Measurements from ENCODE around the gene PNO1. TPM values are rescaled to one million over a fixed set of nuclear protein-coding genes. Genes with fewer than 3 reads are reported as not detected.

PNO1 gene
- total RNA-seq, 3 donors from 2014 or later, result 5.1 to 12.3 (median 7.9) TPM

- TF ChIP-seq CTCF (IDR thresholded peaks at IDR 0.05), result no peak
- Histone ChIP-seq H3K4me1 (ENCODE audit: low read depth) (no peaks in the 10 kb centered on the region), H3K4me3 (no peak overlapping the region), H3K9me3 (no peaks in the 10 kb centered on the region), H3K36me3 (ENCODE audit: low read depth) (no peaks in the 10 kb centered on the region)
- DNase-seq (no peak), ATAC-seq (no peak)
- intact Hi-C loops (cut with DNase I, micrococcal nuclease), result loop anchor here in 1 of 2 donors (10.0 kb wide), 1 partner anchor 165 kb away; no protein-coding TSS in a partner anchor
These were observed 38.2 kb upstream of the PNO1 start for GRCh38 chr2:68119504-68119903.

GRCh38 chr2:68121873-68122679 lies 35.6 kb upstream of the PNO1 start:
- H3K4me1 ChIP-seq (ENCODE audit: low read depth), result no peaks in the 10 kb centered on the region
- TF ChIP-seq CTCF (IDR thresholded peaks at IDR 0.05), result peak; percentile 96
- no peaks in the 10 kb centered on the region for H3K9me3 ChIP-seq
- ATAC-seq (peak; percentile 89), DNase-seq (peak; percentile 80 to 96 (median 89))
- no peak overlapping the region for H3K4me3 ChIP-seq
- H3K36me3 ChIP-seq (ENCODE audit: low read depth), result no peaks in the 10 kb centered on the region
- intact Hi-C loops (cut with DNase I, micrococcal nuclease), result loop anchor here (5.0 kb wide), 2 partner anchors 160 to 320 kb away; no protein-coding TSS in a partner anchor

GRCh38 chr2:68122680-68122964 lies 35.1 kb upstream of the PNO1 start:
- intact Hi-C loops (cut with DNase I, micrococcal nuclease), result loop anchor here (5.0 kb wide), 2 partner anchors 160 to 320 kb away; no protein-coding TSS in a partner anchor
- H3K4me1 ChIP-seq (ENCODE audit: low read depth), result no peaks in the 10 kb centered on the region
- DNase-seq, result no peak
- H3K9me3 ChIP-seq, result no peaks in the 10 kb centered on the region
- H3K4me3 ChIP-seq, result no peak overlapping the region
- no peak for ATAC-seq
- TF ChIP-seq CTCF (IDR thresholded peaks at IDR 0.05), result no peak
- no peaks in the 10 kb centered on the region for H3K36me3 ChIP-seq (ENCODE audit: low read depth)

GRCh38 chr2:68124321-68124720 lies 33.4 kb upstream of the PNO1 start:
- H3K36me3 ChIP-seq (ENCODE audit: low read depth), result no peaks in the 10 kb centered on the region
- intact Hi-C loops (cut with DNase I, micrococcal nuclease), result loop anchor here (5.0 kb wide), 2 partner anchors 158 to 318 kb away; no protein-coding TSS in a partner anchor
- no peak for DNase-seq
- ATAC-seq, result no peak
- no peaks in the 10 kb centered on the region for H3K9me3 ChIP-seq
- no peak for TF ChIP-seq CTCF (IDR thresholded peaks at IDR 0.05)
- H3K4me3 ChIP-seq, result no peak overlapping the region
- no peaks in the 10 kb centered on the region for H3K4me1 ChIP-seq (ENCODE audit: low read depth)

DNA sequence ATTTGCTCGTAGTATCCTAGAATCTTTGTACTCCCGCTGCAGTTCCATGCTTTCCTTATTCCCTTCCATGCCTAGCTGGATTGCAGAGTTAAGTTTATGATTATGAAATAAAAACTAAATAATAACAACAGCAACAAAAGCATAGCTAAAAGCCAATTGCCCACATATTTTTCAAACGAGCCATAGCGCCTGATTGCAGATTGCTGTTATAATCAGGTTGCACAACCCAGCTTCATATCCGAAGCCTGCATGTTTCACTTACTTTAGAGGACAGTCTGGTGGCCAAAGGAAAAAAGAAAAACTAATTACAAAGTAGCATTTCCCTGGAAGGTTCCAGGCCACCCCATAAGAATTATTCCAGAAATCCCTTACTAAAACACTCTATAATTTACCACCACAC lies 31.9 kb upstream of the PNO1 start:
- DNase-seq (no peak), ATAC-seq (no peak)
- Histone ChIP-seq H3K36me3 (ENCODE audit: low read depth) (no peaks in the 10 kb centered on the region), H3K4me1 (ENCODE audit: low read depth) (no peaks in the 10 kb centered on the region), H3K4me3 (no peak overlapping the region), H3K9me3 (no peaks in the 10 kb centered on the region)
- no peak for TF ChIP-seq CTCF (IDR thresholded peaks at IDR 0.05)
- intact Hi-C loops (cut with DNase I, micrococcal nuclease), result no loop called here

Data from mucosa of descending colon (tissue), 3 donors.